H9 (cell line): ENCODE data around the gene HMOX1. TPM values are rescaled to one million over a fixed set of nuclear protein-coding genes. Genes with fewer than 3 reads are reported as not detected.

Experiments used
- DNase-seq: peaks from one replicate; pipeline ENCODE4 v3.0.0-alpha.2; 2017
- H2AFZ ChIP-seq: one replicate; pipeline ENCODE4 v1.6.1; 2013; ENCODE audit warnings: mild to moderate bottlenecking, low read length, control low read depth, moderate library complexity
- H2AK5ac ChIP-seq: 2 replicates; pipeline ENCODE4 v1.6.1; 2013; ENCODE audit warnings: low read length, control low read depth, mixed read lengths; ENCODE audit not compliant: insufficient read length
- H2BK120ac ChIP-seq: one replicate; pipeline ENCODE4 v1.6.1; 2013; ENCODE audit warnings: low read depth, mild to moderate bottlenecking, low read length, control low read depth, inconsistent platforms; ENCODE audit not compliant: poor library complexity, severe bottlenecking
- H2BK12ac ChIP-seq: 2 replicates; pipeline ENCODE4 v1.6.1; 2013; ENCODE audit warnings: low read length, control low read depth, mixed read lengths, low read depth; ENCODE audit not compliant: insufficient read length
- H2BK15ac ChIP-seq: 2 replicates; pipeline ENCODE4 v1.6.1; 2013; ENCODE audit warnings: low read depth, low read length, control low read depth
- H2BK20ac ChIP-seq: one replicate; pipeline ENCODE4 v1.6.1; 2013; ENCODE audit warnings: low read depth, mild to moderate bottlenecking, low read length, control low read depth, inconsistent platforms; ENCODE audit not compliant: poor library complexity, severe bottlenecking
- H2BK5ac ChIP-seq: 2 replicates; pipeline ENCODE4 v1.6.1; 2013; ENCODE audit warnings: low read length, control low read depth, mixed read lengths; ENCODE audit not compliant: insufficient read length
- H3K14ac ChIP-seq: 2 replicates; pipeline ENCODE4 v1.6.1; 2013; ENCODE audit warnings: low read length, control low read depth; ENCODE audit not compliant: insufficient read depth
- H3K18ac ChIP-seq: 2 replicates; pipeline ENCODE4 v1.6.1; 2013; ENCODE audit warnings: low read depth, mild to moderate bottlenecking, mixed read lengths, low read length, control low read depth; ENCODE audit not compliant: insufficient read length
- H3K23ac ChIP-seq: 2 replicates; pipeline ENCODE4 v1.6.1; 2013; ENCODE audit warnings: low read length, control low read depth, mixed read lengths, low read depth; ENCODE audit not compliant: insufficient read length
- H3K23me2 ChIP-seq: 2 replicates; pipeline ENCODE4 v1.6.1; 2013; ENCODE audit warnings: low read depth, mild to moderate bottlenecking, mixed read lengths, low read length, control low read depth; ENCODE audit not compliant: insufficient read length, poor library complexity, severe bottlenecking
- H3K27ac ChIP-seq: 2 replicates; pipeline ENCODE4 v1.5.1; 2013; ENCODE audit warnings: low read length, control low read depth, mixed read lengths, low read depth; ENCODE audit not compliant: insufficient read length
- H3K27me3 ChIP-seq: 2 replicates; pipeline ENCODE4 v1.6.1; 2013; ENCODE audit warnings: low read length, control low read depth, inconsistent platforms; ENCODE audit not compliant: insufficient read depth
- H3K4ac ChIP-seq: 2 replicates; pipeline ENCODE4 v1.6.1; 2013; ENCODE audit warnings: low read depth, mild to moderate bottlenecking, control low read depth, inconsistent platforms, low read length, moderate library complexity
- H3K4me1 ChIP-seq: 2 replicates; pipeline ENCODE4 v1.6.1; 2013; ENCODE audit warnings: low read length, control low read depth, inconsistent platforms; ENCODE audit not compliant: insufficient read depth
- H3K4me2 ChIP-seq: 2 replicates; pipeline ENCODE4 v1.6.1; 2013; ENCODE audit warnings: low read length, control low read depth, mixed read lengths; ENCODE audit not compliant: insufficient read length, insufficient read depth
- H3K56ac ChIP-seq: 2 replicates; pipeline ENCODE4 v1.6.1; 2013; ENCODE audit warnings: low read depth, mild to moderate bottlenecking, mixed read lengths, low read length, control low read depth; ENCODE audit not compliant: insufficient read length
- H3K79me1 ChIP-seq: 2 replicates; pipeline ENCODE4 v1.6.1; 2013; ENCODE audit warnings: low read depth, mild to moderate bottlenecking, moderate library complexity, low read length, control low read depth, inconsistent platforms; ENCODE audit not compliant: insufficient read depth, poor library complexity, severe bottlenecking
- H3K79me2 ChIP-seq: 2 replicates; pipeline ENCODE4 v1.6.1; 2013; ENCODE audit warnings: low read length, control low read depth, inconsistent platforms; ENCODE audit not compliant: insufficient read depth
- H3K9ac ChIP-seq: 2 replicates; pipeline ENCODE4 v1.6.1; 2013; ENCODE audit warnings: low read length, control low read depth, mixed read lengths; ENCODE audit not compliant: insufficient read length; ENCODE audit errors: extremely low read depth
- H3K9me3 ChIP-seq: one replicate; pipeline ENCODE4 v1.6.1; 2013; ENCODE audit warnings: low read depth, low read length, inconsistent platforms; ENCODE audit not compliant: control insufficient read depth
- H3T11ph ChIP-seq: one replicate; pipeline ENCODE4 v1.6.1; 2013; ENCODE audit warnings: mild to moderate bottlenecking, low read length, control low read depth, inconsistent platforms
- H4K20me1 ChIP-seq: one replicate; pipeline ENCODE4 v1.6.1; 2013; ENCODE audit not compliant: control insufficient read depth, insufficient read length, insufficient read depth
- H4K5ac ChIP-seq: 2 replicates; pipeline ENCODE4 v1.6.1; 2013; ENCODE audit warnings: low read depth, mild to moderate bottlenecking, mixed read lengths, low read length, control low read depth; ENCODE audit not compliant: insufficient read length
- H4K8ac ChIP-seq: replicated peaks from 2 replicates; pipeline ENCODE4 v1.6.1; 2013; ENCODE audit warnings: low read length, control low read depth, mixed read lengths, low read depth; ENCODE audit not compliant: insufficient read length
- H4K91ac ChIP-seq: 2 replicates; pipeline ENCODE4 v1.6.1; 2013; ENCODE audit warnings: low read depth, mild to moderate bottlenecking, moderate library complexity, mixed read lengths, low read length, control low read depth; ENCODE audit not compliant: insufficient read length
- H3K27ac Mint-ChIP-seq, 3 experiments: 2 replicates in 2 of 3; 3 replicates in 1 of 3; pipeline ENCODE4 v1.8.0; 2020 to 2021; ENCODE audit warnings: mixed read lengths in 3 of 3, mild to moderate bottlenecking in 1 of 3, moderate library complexity in 1 of 3
- H3K27me3 Mint-ChIP-seq: 2 replicates; pipeline ENCODE4 v1.8.0; 2021; ENCODE audit warnings: low read depth, mild to moderate bottlenecking, moderate library complexity, mixed read lengths
- H3K36me3 Mint-ChIP-seq, 3 experiments: 2 replicates in 2 of 3; 3 replicates in 1 of 3; pipeline ENCODE4 v1.8.0; 2020 to 2021; ENCODE audit warnings: low read depth in 3 of 3, mixed read lengths in 3 of 3; ENCODE audit not compliant: insufficient read depth in 1 of 3
- H3K4me1 Mint-ChIP-seq, 2 experiments: 2 replicates each; pipeline ENCODE4 v1.8.0; 2020; ENCODE audit warnings: mixed read lengths in 2 of 2
- H3K4me3 Mint-ChIP-seq, 2 experiments: 2 replicates in 1 of 2; 3 replicates in 1 of 2; pipeline ENCODE4 v1.8.0; 2020 to 2021; ENCODE audit warnings: mild to moderate bottlenecking in 2 of 2, mixed read lengths in 2 of 2, moderate library complexity in 1 of 2
- H3K9me3 Mint-ChIP-seq, 2 experiments: 2 replicates in 1 of 2; 3 replicates in 1 of 2; pipeline ENCODE4 v1.8.0; 2020; ENCODE audit warnings: mild to moderate bottlenecking in 2 of 2, mixed read lengths in 2 of 2, moderate library complexity in 1 of 2
- WGBS: extraction: QIAGEN DNeasy Blood & Tissue Kit; methylation state at CpG from one replicate; pipeline ENCODE4 v1.1.7; 2013; ENCODE audit warnings: missing lambda C conversion rate, low lambda C conversion rate, mixed read lengths; ENCODE audit not compliant: insufficient read length; ENCODE audit errors: extremely low coverage; 5-methylcytosine and 5-hydroxymethylcytosine counted together
- total RNA-seq: library from RNA; stranded (reverse); gene quantifications from 2 replicates; pipeline ENCODE4 v1.2.1, GENCODE V29; 2021
- TF ChIP-seq, protein P1 (sequence below): fragments of 200-600 bp; sonication (generic); conservative IDR thresholded peaks from 3 replicates; pipeline ENCODE4 v1.8.0; 2021; ENCODE audit warnings: antibody characterized with exemption, mild to moderate bottlenecking

HMOX1 gene
- total RNA-seq, 1 experiment from 2014 or later, result 22.7 TPM

GRCh38 chr22:35378621-35379020 lies 2.3 kb upstream of the HMOX1 start:
- no peak overlapping the region for H3T11ph ChIP-seq

More at GRCh38 chr22:35378621-35379020, 2.3 kb upstream of the HMOX1 start:
- Histone ChIP-seq H3K14ac (no peak overlapping the region), H4K20me1 (no peaks in the 10 kb centered on the region), H3K23ac (no peak overlapping the region), H4K8ac (no peak overlapping the region), H3K79me2 (no peaks in the 10 kb centered on the region), H4K5ac (no peak overlapping the region), H4K91ac (no peak overlapping the region), H3K9ac (no peak overlapping the region), H2BK5ac (no peak overlapping the region), H3K4me2 (no peak overlapping the region), H3K9me3 (no peaks in the 10 kb centered on the region), H2BK20ac (no peak overlapping the region), H2AK5ac (no peak overlapping the region), H3K27ac (peak overlapping the region; percentile 96), H3K4ac (no peak overlapping the region), H2BK12ac (no peak overlapping the region), H2BK15ac (no peak overlapping the region), H3K23me2 (peaks cover 7% of the 10 kb centered on the region), H3K56ac (no peak overlapping the region), H3K79me1 (no peaks in the 10 kb centered on the region), H3K18ac (no peak overlapping the region), H3K27me3 (no peaks in the 10 kb centered on the region), H3K4me1 (peaks cover 9% of the 10 kb centered on the region; the same call in 1 of the 2 replicates), H2AFZ (no peak overlapping the region), H2BK120ac (no peak overlapping the region)
- peaks cover 0 to 7% (median 3%) of the 10 kb centered on the region in 3 experiments; a peak in 4 of 7 replicates for H3K36me3 Mint-ChIP-seq
- H3K4me3 Mint-ChIP-seq, result peak overlapping the region in 1 of 2 experiments; percentile 36; a peak in 1 of 5 replicates
- no peak for DNase-seq
- TF ChIP-seq, protein P1, sequence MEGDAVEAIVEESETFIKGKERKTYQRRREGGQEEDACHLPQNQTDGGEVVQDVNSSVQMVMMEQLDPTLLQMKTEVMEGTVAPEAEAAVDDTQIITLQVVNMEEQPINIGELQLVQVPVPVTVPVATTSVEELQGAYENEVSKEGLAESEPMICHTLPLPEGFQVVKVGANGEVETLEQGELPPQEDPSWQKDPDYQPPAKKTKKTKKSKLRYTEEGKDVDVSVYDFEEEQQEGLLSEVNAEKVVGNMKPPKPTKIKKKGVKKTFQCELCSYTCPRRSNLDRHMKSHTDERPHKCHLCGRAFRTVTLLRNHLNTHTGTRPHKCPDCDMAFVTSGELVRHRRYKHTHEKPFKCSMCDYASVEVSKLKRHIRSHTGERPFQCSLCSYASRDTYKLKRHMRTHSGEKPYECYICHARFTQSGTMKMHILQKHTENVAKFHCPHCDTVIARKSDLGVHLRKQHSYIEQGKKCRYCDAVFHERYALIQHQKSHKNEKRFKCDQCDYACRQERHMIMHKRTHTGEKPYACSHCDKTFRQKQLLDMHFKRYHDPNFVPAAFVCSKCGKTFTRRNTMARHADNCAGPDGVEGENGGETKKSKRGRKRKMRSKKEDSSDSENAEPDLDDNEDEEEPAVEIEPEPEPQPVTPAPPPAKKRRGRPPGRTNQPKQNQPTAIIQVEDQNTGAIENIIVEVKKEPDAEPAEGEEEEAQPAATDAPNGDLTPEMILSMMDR, result no peak
- peak overlapping the region; percentile 25 to 99 (median 94); a peak in 4 of 7 replicates for H3K27ac Mint-ChIP-seq
- no CpG with 5 or more reads among the region's 3 CpGs for WGBS
- H3K9me3 Mint-ChIP-seq, result no peaks in the 10 kb centered on the region; a peak in 1 of 5 replicates
- H3K27me3 Mint-ChIP-seq, result peaks cover 1% of the 10 kb centered on the region; the same call in 1 of the 2 replicates
- H3K4me1 Mint-ChIP-seq, result peaks cover 60 to 69% of the 10 kb centered on the region in 2 experiments
